SK-N-MC (cell line): ENCODE data around the gene ABCD4.

Source experiments
- EZH2 ChIP-seq: fragments of 200-600 bp; sonication (generic); IDR thresholded peaks from one replicate; pipeline ENCODE4 v1.6.1; 2017; ENCODE audit warnings: antibody characterized with exemption
- FOXP2 ChIP-seq: optimal IDR thresholded peaks from 2 replicates; pipeline ENCODE3; 2011; ENCODE audit warnings: mild to moderate bottlenecking, moderate library complexity; ENCODE audit not compliant: insufficient read depth; ENCODE audit errors: extremely low read length, control extremely low read depth
- POLR2AphosphoS5 ChIP-seq: IDR thresholded peaks from 2 replicates; pipeline ENCODE4 v1.6.1; 2012; ENCODE audit warnings: mild to moderate bottlenecking, low read depth, low read length, borderline replicate concordance

DNA sequence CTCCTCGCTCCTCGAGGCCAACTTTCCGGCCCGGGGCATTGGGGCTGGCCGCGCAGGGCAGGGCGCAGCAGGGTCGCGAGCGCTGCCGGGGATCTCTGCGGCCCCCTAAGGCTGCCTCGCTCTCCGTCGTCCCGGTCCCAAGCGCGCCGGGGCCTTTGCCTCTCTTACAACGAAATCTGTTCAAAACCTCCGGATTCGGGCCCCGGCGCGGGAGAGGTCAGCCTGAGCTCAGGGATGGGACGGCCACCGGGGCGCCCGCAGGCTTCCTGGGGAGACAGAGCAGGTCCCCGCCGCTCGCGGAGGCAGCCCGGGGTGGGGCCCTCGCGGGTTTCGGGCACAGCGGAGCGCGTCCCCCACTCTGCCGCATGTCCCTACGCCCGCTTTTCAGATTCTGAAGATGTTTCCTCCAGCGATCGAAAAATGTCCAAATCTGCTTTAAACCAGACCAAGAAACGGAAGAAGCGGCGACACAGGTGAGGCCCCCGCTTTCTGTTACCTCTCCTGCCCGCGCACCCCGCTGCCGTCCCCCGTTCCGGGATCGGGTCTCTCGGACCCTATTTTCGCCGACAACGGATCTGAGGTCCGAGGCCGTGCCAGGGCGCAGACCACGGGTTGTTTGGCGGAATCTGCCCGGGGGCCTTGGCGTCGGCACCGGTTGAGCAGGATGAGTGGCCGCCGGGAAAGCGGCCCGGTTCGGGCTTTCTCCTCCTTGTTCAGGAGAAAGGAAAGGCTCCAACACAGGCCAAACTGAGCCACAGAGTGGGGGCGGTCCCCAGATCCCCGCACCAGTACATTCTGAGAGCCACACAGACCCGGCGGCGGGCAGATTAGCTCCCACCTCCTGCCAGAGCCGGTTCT lies 61.7 kb downstream of the ABCD4 start:
- peak; percentile 85 for TF ChIP-seq EZH2
- TF ChIP-seq POLR2AphosphoS5, result no peak
- no peak for TF ChIP-seq FOXP2
